ENCODE data around the gene TMTC2.

The TMTC2 gene

GRCh38 chr12:83092129-83092528, 405.4 kb downstream of the TMTC2 start:
- H3K4me3 ChIP-seq (ENCODE audit: insufficient read depth in 1 of 2, low read depth in 1 of 2, low read length in 2 of 2) = no peak overlapping the region
- H3K4me2 ChIP-seq (ENCODE audit: low read length, poor library complexity, severe bottlenecking) = no peak overlapping the region
- H2BK15ac ChIP-seq (ENCODE audit: low read depth, poor library complexity, severe bottlenecking) = no peak overlapping the region
- H3K36me3 ChIP-seq (ENCODE audit: control insufficient read depth in 1 of 2, insufficient read depth in 2 of 2, low read depth in 1 of 2, low read length in 2 of 2) = no peaks in the 10 kb centered on the region
- H3K27me3 ChIP-seq (ENCODE audit: control insufficient read depth in 1 of 2, insufficient read depth in 1 of 2, low read length in 2 of 2) = no peaks in the 10 kb centered on the region
- H3K4ac ChIP-seq (ENCODE audit: low read depth in 1 of 2, low read length in 2 of 2) = no peak overlapping the region
- no peak for DNase-seq
- no peak overlapping the region for H3K27ac ChIP-seq (ENCODE audit: low read length, poor library complexity, severe bottlenecking)
- no peak overlapping the region for H2AFZ ChIP-seq (ENCODE audit: low read depth, low read length)
- H3K79me1 ChIP-seq (replicated peaks; ENCODE audit: low read length, poor library complexity, severe bottlenecking) = no peaks in the 10 kb centered on the region
- no peak overlapping the region for H2BK5ac ChIP-seq (ENCODE audit: low read depth, low read length, poor library complexity, severe bottlenecking)
- no peak overlapping the region for H4K91ac ChIP-seq (ENCODE audit: low read length)
- H2AK5ac ChIP-seq (ENCODE audit: low read length, severe bottlenecking) = no peak overlapping the region
- H3K9me3 ChIP-seq (ENCODE audit: control insufficient read depth, low read length) = no peaks in the 10 kb centered on the region
- no peak overlapping the region for H2BK12ac ChIP-seq (ENCODE audit: low read length in 2 of 2)
- H3K14ac ChIP-seq (ENCODE audit: low read length in 2 of 2) = no peak overlapping the region
- no peak overlapping the region for H4K8ac ChIP-seq (ENCODE audit: low read length)
- no peak overlapping the region for H3K9ac ChIP-seq (ENCODE audit: low read length)
- no peak overlapping the region for H3K18ac ChIP-seq (ENCODE audit: low read depth in 1 of 2, low read length in 2 of 2)
- no peak overlapping the region for H3K23ac ChIP-seq (ENCODE audit: low read length in 2 of 2)
- no CpG with 5 or more reads among the region's 1 CpG for WGBS
- H2BK120ac ChIP-seq (ENCODE audit: low read depth, low read length) = no peak overlapping the region
- no peaks in the 10 kb centered on the region for H3K4me1 ChIP-seq (ENCODE audit: control insufficient read depth, insufficient read depth, low read depth, low read length)

GRCh38 chr12:83092606-83093005, 405.9 kb downstream of the TMTC2 start:
- Histone ChIP-seq H3K23ac (ENCODE audit: low read length in 2 of 2) (no peak overlapping the region), H4K8ac (ENCODE audit: low read length) (no peak overlapping the region), H3K9me3 (ENCODE audit: control insufficient read depth, low read length) (no peaks in the 10 kb centered on the region), H4K91ac (ENCODE audit: low read length) (no peak overlapping the region), H2BK120ac (ENCODE audit: low read depth, low read length) (no peak overlapping the region), H2BK5ac (ENCODE audit: low read depth, low read length, poor library complexity, severe bottlenecking) (no peak overlapping the region), H3K27ac (ENCODE audit: low read length, poor library complexity, severe bottlenecking) (no peak overlapping the region), H3K36me3 (ENCODE audit: control insufficient read depth in 1 of 2, insufficient read depth in 2 of 2, low read depth in 1 of 2, low read length in 2 of 2) (no peaks in the 10 kb centered on the region), H3K4me1 (ENCODE audit: control insufficient read depth, insufficient read depth, low read depth, low read length) (no peaks in the 10 kb centered on the region), H2BK15ac (ENCODE audit: low read depth, poor library complexity, severe bottlenecking) (no peak overlapping the region), H2AK5ac (ENCODE audit: low read length, severe bottlenecking) (no peak overlapping the region), H3K18ac (ENCODE audit: low read depth in 1 of 2, low read length in 2 of 2) (no peak overlapping the region), H3K4ac (ENCODE audit: low read depth in 1 of 2, low read length in 2 of 2) (no peak overlapping the region), H3K14ac (ENCODE audit: low read length in 2 of 2) (no peak overlapping the region), H3K27me3 (ENCODE audit: control insufficient read depth in 1 of 2, insufficient read depth in 1 of 2, low read length in 2 of 2) (no peaks in the 10 kb centered on the region), H3K4me2 (ENCODE audit: low read length, poor library complexity, severe bottlenecking) (no peak overlapping the region), H3K79me1 (replicated peaks; ENCODE audit: low read length, poor library complexity, severe bottlenecking) (no peaks in the 10 kb centered on the region), H2AFZ (ENCODE audit: low read depth, low read length) (no peak overlapping the region), H3K4me3 (ENCODE audit: insufficient read depth in 1 of 2, low read depth in 1 of 2, low read length in 2 of 2) (no peak overlapping the region), H2BK12ac (ENCODE audit: low read length in 2 of 2) (no peak overlapping the region), H3K9ac (ENCODE audit: low read length) (no peak overlapping the region)
- 85% methylated on average over 4 of the region's 5 CpGs for WGBS
- DNase-seq = no peak

GRCh38 chr12:83093426-83093825, 406.7 kb downstream of the TMTC2 start:
- Histone ChIP-seq H2BK120ac (ENCODE audit: low read depth, low read length) (no peak overlapping the region), H4K91ac (ENCODE audit: low read length) (no peak overlapping the region), H3K9me3 (ENCODE audit: control insufficient read depth, low read length) (no peaks in the 10 kb centered on the region), H2BK12ac (ENCODE audit: low read length in 2 of 2) (no peak overlapping the region), H3K27me3 (ENCODE audit: control insufficient read depth in 1 of 2, insufficient read depth in 1 of 2, low read length in 2 of 2) (no peaks in the 10 kb centered on the region), H2BK15ac (ENCODE audit: low read depth, poor library complexity, severe bottlenecking) (no peak overlapping the region), H3K9ac (ENCODE audit: low read length) (no peak overlapping the region), H3K79me1 (replicated peaks; ENCODE audit: low read length, poor library complexity, severe bottlenecking) (no peaks in the 10 kb centered on the region), H3K27ac (ENCODE audit: low read length, poor library complexity, severe bottlenecking) (no peak overlapping the region), H3K14ac (ENCODE audit: low read length in 2 of 2) (no peak overlapping the region), H4K8ac (ENCODE audit: low read length) (no peak overlapping the region), H2AFZ (ENCODE audit: low read depth, low read length) (no peak overlapping the region), H2AK5ac (ENCODE audit: low read length, severe bottlenecking) (no peak overlapping the region), H3K4ac (ENCODE audit: low read depth in 1 of 2, low read length in 2 of 2) (no peak overlapping the region), H3K36me3 (ENCODE audit: control insufficient read depth in 1 of 2, insufficient read depth in 2 of 2, low read depth in 1 of 2, low read length in 2 of 2) (no peaks in the 10 kb centered on the region), H3K18ac (ENCODE audit: low read depth in 1 of 2, low read length in 2 of 2) (no peak overlapping the region), H3K4me3 (ENCODE audit: insufficient read depth in 1 of 2, low read depth in 1 of 2, low read length in 2 of 2) (no peak overlapping the region), H3K4me2 (ENCODE audit: low read length, poor library complexity, severe bottlenecking) (no peak overlapping the region), H3K4me1 (ENCODE audit: control insufficient read depth, insufficient read depth, low read depth, low read length) (no peaks in the 10 kb centered on the region), H2BK5ac (ENCODE audit: low read depth, low read length, poor library complexity, severe bottlenecking) (no peak overlapping the region), H3K23ac (ENCODE audit: low read length in 2 of 2) (no peak overlapping the region)
- DNase-seq = no peak
- WGBS = 75% methylated on average over 1 of the region's 1 CpG

GRCh38 chr12:83097643-83098342, 411.1 kb downstream of the TMTC2 start:
- Histone ChIP-seq H3K9me3 (ENCODE audit: control insufficient read depth, low read length) (no peaks in the 10 kb centered on the region), H3K14ac (ENCODE audit: low read length in 2 of 2) (no peak overlapping the region), H3K4me2 (ENCODE audit: low read length, poor library complexity, severe bottlenecking) (no peak overlapping the region), H3K79me1 (replicated peaks; ENCODE audit: low read length, poor library complexity, severe bottlenecking) (no peaks in the 10 kb centered on the region), H3K27me3 (ENCODE audit: control insufficient read depth in 1 of 2, insufficient read depth in 1 of 2, low read length in 2 of 2) (no peaks in the 10 kb centered on the region), H2BK5ac (ENCODE audit: low read depth, low read length, poor library complexity, severe bottlenecking) (no peak overlapping the region), H3K18ac (ENCODE audit: low read depth in 1 of 2, low read length in 2 of 2) (no peak overlapping the region), H3K23ac (ENCODE audit: low read length in 2 of 2) (no peak overlapping the region), H2AFZ (ENCODE audit: low read depth, low read length) (no peak overlapping the region), H3K4me1 (ENCODE audit: control insufficient read depth, insufficient read depth, low read depth, low read length) (no peaks in the 10 kb centered on the region), H3K27ac (ENCODE audit: low read length, poor library complexity, severe bottlenecking) (no peak overlapping the region), H4K91ac (ENCODE audit: low read length) (no peak overlapping the region), H2BK15ac (ENCODE audit: low read depth, poor library complexity, severe bottlenecking) (no peak overlapping the region), H3K9ac (ENCODE audit: low read length) (no peak overlapping the region), H3K4ac (ENCODE audit: low read depth in 1 of 2, low read length in 2 of 2) (no peak overlapping the region), H3K4me3 (ENCODE audit: insufficient read depth in 1 of 2, low read depth in 1 of 2, low read length in 2 of 2) (no peak overlapping the region), H2BK120ac (ENCODE audit: low read depth, low read length) (no peak overlapping the region), H4K8ac (ENCODE audit: low read length) (no peak overlapping the region), H2AK5ac (ENCODE audit: low read length, severe bottlenecking) (no peak overlapping the region), H2BK12ac (ENCODE audit: low read length in 2 of 2) (no peak overlapping the region), H3K36me3 (ENCODE audit: control insufficient read depth in 1 of 2, insufficient read depth in 2 of 2, low read depth in 1 of 2, low read length in 2 of 2) (no peaks in the 10 kb centered on the region)
- 91% methylated on average over 4 of the region's 5 CpGs for WGBS
- no peak for DNase-seq

All from mesenchymal stem cell (in vitro differentiated cells and primary cell).